ENCODE data around the gene BAIAP2L1. TPM values are rescaled to one million over a fixed set of nuclear protein-coding genes. Genes with fewer than 3 reads are reported as not detected.
"Not testable (repeated sequence)": the region's sequence is repeated elsewhere in the genome, so short reads cannot be mapped to it uniquely, and the experiment has no call there.

The BAIAP2L1 gene
- total RNA-seq, 1 donor from 2014 or later = 2.1 TPM

DNA sequence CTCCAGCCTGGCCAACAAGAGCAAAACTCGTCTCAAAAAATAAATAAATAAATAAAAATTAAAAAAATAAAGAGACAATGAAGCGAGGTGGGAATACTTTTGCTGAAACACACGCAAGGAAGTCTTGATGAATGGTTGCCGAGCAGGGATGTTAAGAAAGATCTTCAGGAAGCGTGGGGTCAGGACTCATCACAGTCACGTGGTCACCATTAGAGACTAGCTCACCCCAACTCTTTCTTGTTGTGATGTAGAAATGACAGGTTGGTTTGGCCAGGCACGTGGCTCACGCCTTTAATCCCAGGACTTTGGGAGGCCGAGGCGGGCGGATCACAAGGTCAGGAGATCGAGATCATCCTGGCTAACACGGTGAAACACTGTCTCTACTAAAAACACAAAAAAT, 28.9 kb upstream of the BAIAP2L1 start:
- no peaks in the 10 kb centered on the region for H3K36me3 ChIP-seq
- peaks cover 30% of the 10 kb centered on the region for H3K27me3 ChIP-seq (ENCODE audit: low read depth)
- no peak overlapping the region for H3K27ac ChIP-seq (replicated peaks)
- H3K4me1 ChIP-seq = no peaks in the 10 kb centered on the region
- H3K4me3 ChIP-seq = no peak overlapping the region
- no peaks in the 10 kb centered on the region for H3K9me3 ChIP-seq (replicated peaks)
- TF ChIP-seq CTCF (IDR thresholded peaks at IDR 0.05; ENCODE audit: borderline replicate concordance) = no peak
- no peak for DNase-seq
- intact Hi-C loops (cut with micrococcal nuclease) = loop anchor here (5.0 to 10.0 kb wide), 2 partner anchors 315 to 413 kb away; no protein-coding TSS in a partner anchor

- no peak for DNase-seq
- no peak overlapping the region for H3K4me3 ChIP-seq
- intact Hi-C loops (cut with micrococcal nuclease) = no loop called here
- no peaks in the 10 kb centered on the region for H3K4me1 ChIP-seq
- H3K27ac ChIP-seq (replicated peaks) = no peak overlapping the region
- H3K27me3 ChIP-seq (ENCODE audit: low read depth) = peaks cover 69% of the 10 kb centered on the region
- no peaks in the 10 kb centered on the region for H3K36me3 ChIP-seq
- no peaks in the 10 kb centered on the region for H3K9me3 ChIP-seq (replicated peaks)
- no peak for TF ChIP-seq CTCF (IDR thresholded peaks at IDR 0.05; ENCODE audit: borderline replicate concordance)
These were observed 22.2 kb upstream of the BAIAP2L1 start for GRCh38 chr7:98423043-98423442.

DNA sequence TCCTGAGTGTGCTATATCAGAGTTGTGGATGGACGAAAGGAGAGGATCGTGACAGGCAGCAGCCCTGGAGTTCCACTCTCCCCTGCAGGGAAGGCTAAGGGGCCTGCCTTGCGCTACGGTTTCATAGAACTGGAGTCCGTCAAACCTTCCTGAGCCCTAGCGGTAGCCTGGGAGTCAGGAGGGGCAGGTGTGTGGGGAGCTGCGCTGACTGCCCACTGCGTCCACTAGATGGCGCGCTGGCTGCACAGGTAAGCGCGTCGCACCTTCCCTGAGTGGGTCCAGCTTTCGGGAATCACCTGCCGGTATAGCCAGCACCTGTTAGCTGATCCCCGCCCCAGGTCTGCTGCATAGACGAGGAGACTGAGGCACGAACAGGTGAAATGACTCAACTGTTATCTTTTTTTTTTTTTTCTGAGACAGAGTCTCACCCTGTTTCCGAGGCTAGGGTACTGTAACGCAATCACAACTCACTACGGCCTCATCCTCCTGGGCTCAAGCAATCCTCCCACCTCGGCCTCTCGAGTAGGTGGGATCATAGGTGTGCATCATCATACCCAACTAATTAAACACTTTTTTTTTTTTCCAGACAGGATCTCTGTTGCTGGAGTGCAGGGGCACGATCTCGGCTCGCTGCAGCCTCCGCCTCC, 20.2 kb upstream of the BAIAP2L1 start:
- H3K27ac ChIP-seq (replicated peaks) = no peak overlapping the region
- H3K27me3 ChIP-seq (ENCODE audit: low read depth) = peaks cover 58% of the 10 kb centered on the region
- intact Hi-C loops (cut with micrococcal nuclease) = no loop called here
- H3K4me3 ChIP-seq = no peak overlapping the region
- peak; percentile 22 for DNase-seq
- H3K9me3 ChIP-seq (replicated peaks) = no peaks in the 10 kb centered on the region
- no peaks in the 10 kb centered on the region for H3K4me1 ChIP-seq
- H3K36me3 ChIP-seq = no peaks in the 10 kb centered on the region
- peak; percentile 83 for TF ChIP-seq CTCF (IDR thresholded peaks at IDR 0.05; ENCODE audit: borderline replicate concordance)

DNA sequence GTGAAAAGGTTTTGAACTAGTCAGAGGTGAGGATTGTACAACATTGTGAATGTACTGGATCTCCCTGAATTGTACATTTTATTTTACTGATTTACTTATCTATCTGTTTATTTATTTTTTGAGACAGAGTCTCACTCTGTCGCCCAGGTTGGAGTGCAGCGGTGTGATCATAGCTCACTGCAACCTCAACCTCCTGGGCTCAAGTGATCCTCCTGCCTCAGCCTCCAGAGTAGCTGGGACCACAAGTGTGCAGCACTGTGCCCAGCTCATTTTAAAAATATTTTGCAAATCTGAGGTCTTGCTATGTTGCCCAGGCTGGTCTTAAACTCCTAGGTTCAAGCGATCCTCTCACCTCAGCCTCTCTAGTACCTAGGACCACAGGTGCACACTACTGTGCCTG, 19.1 kb upstream of the BAIAP2L1 start:
- H3K4me3 ChIP-seq; DNase-seq; H3K4me1 ChIP-seq; intact Hi-C loops (cut with micrococcal nuclease); H3K9me3 ChIP-seq (replicated peaks); H3K27ac ChIP-seq (replicated peaks); H3K36me3 ChIP-seq: not testable (repeated sequence)
- H3K27me3 ChIP-seq (ENCODE audit: low read depth) = peaks cover 56% of the 10 kb centered on the region

GRCh38 chr7:98419316-98419691, 18.4 kb upstream of the BAIAP2L1 start:
- H3K27ac ChIP-seq (replicated peaks); H3K36me3 ChIP-seq; H3K4me3 ChIP-seq; intact Hi-C loops (cut with micrococcal nuclease); H3K4me1 ChIP-seq; H3K9me3 ChIP-seq (replicated peaks); DNase-seq: not testable (repeated sequence)
- peaks cover 52% of the 10 kb centered on the region for H3K27me3 ChIP-seq (ENCODE audit: low read depth)

DNA sequence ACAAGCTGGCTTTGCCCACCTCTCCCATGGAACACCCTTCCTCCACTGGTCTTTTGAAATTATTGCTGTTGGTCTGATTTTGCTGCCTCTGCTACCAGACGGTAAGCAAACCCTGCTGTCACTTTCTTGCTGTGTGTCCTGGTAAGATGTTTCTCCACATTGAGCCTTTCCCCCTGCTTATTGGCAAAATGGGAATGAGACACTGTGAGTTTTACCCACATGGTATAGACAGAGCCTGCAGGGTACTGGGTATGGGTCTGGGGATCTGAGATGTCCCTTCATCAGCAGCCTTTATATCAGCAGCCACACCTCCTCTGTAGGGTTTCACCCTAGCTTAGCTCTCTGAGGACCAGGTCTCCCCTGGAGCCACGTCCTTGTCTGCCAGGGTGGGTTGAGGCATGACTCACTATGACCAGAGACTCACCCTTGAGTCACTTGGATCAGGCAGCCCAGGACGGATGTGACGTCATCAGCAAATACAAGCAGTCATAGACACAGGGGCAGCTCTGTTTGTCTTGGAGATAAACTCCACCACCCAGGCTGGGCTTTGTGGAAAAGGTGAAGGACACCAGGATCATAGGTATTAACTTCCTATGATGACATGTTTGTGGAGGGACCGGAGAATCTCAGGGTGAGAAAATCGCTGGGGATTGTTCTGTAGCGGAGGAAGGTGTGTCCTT, 17.9 kb upstream of the BAIAP2L1 start:
- no peaks in the 10 kb centered on the region for H3K4me1 ChIP-seq
- peaks cover 53% of the 10 kb centered on the region for H3K27me3 ChIP-seq (ENCODE audit: low read depth)
- TF ChIP-seq CTCF (IDR thresholded peaks at IDR 0.05; ENCODE audit: borderline replicate concordance) = no peak
- H3K36me3 ChIP-seq = no peaks in the 10 kb centered on the region
- H3K9me3 ChIP-seq (replicated peaks) = no peaks in the 10 kb centered on the region
- intact Hi-C loops (cut with micrococcal nuclease) = no loop called here
- H3K4me3 ChIP-seq = no peak overlapping the region
- H3K27ac ChIP-seq (replicated peaks) = no peak overlapping the region
- DNase-seq = no peak

All from left ventricle myocardium inferior (tissue), 1 donor.